ENCODE results near the gene YES1.
"Not testable (repeated sequence)": the region's sequence is repeated elsewhere in the genome, so short reads cannot be mapped to it uniquely, and the experiment has no call there.

DNA sequence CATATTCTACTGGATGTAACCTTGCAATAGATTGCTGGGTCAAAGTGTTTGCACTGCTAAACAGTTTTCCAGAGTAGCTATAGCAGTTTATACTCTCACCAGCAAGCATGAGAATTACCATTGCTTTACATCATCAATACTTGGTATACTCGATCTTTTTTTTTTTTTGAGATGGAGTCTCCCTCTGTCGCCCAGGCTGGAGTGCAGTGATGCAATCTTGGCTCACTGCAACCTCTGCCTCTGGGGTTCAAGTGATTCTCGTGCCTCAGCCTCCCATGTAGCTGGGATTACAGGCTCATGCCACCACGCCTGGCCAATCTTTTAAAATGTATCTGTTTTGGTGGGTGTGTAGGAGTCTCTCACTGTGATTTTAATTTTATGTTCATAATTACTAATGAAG lies 36.0 kb downstream of the YES1 start:
- TF ChIP-seq, protein P1, sequence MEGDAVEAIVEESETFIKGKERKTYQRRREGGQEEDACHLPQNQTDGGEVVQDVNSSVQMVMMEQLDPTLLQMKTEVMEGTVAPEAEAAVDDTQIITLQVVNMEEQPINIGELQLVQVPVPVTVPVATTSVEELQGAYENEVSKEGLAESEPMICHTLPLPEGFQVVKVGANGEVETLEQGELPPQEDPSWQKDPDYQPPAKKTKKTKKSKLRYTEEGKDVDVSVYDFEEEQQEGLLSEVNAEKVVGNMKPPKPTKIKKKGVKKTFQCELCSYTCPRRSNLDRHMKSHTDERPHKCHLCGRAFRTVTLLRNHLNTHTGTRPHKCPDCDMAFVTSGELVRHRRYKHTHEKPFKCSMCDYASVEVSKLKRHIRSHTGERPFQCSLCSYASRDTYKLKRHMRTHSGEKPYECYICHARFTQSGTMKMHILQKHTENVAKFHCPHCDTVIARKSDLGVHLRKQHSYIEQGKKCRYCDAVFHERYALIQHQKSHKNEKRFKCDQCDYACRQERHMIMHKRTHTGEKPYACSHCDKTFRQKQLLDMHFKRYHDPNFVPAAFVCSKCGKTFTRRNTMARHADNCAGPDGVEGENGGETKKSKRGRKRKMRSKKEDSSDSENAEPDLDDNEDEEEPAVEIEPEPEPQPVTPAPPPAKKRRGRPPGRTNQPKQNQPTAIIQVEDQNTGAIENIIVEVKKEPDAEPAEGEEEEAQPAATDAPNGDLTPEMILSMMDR (IDR thresholded peaks at IDR 0.05) = not testable (repeated sequence)
- TF ChIP-seq EZH2 (IDR thresholded peaks at IDR 0.05) = not testable (repeated sequence)
